Measurements from ENCODE around the gene SUCLA2.

GRCh38 chr13:47904241-47904640 is 96.8 kb downstream of the SUCLA2 start:
- TF ChIP-seq CTCF (IDR thresholded peaks at IDR 0.05) = no peak
- TF ChIP-seq POLR2A (IDR thresholded peaks at IDR 0.05) = no peak

Measured in adrenal gland (tissue), 5 donors.